Karpas-422 (cell line): ENCODE results near the gene CREBZF. TPM values are rescaled to one million over a fixed set of nuclear protein-coding genes. Genes with fewer than 3 reads are reported as not detected.
"Not testable (repeated sequence)": the region's sequence is repeated elsewhere in the genome, so short reads cannot be mapped to it uniquely, and the experiment has no call there.

Experiments
- DNase-seq: peaks from one replicate; pipeline ENCODE4 v3.0.0-alpha.2; 2015
- H2AFZ ChIP-seq: fragments of 200-600 bp; sonication (generic); 2 replicates; pipeline ENCODE4 v1.6.1; 2014; ENCODE audit warnings: antibody characterized with exemption, low read length, mixed read lengths
- H3K27ac ChIP-seq: fragments of 200-600 bp; sonication (generic); 2 replicates; pipeline ENCODE4 v1.5.1; 2014; ENCODE audit warnings: mild to moderate bottlenecking, low read length, moderate library complexity
- H3K27me3 ChIP-seq: fragments of 200-600 bp; sonication (generic); 2 replicates; pipeline ENCODE4 v1.6.1; 2014; ENCODE audit warnings: low read length, mixed read lengths
- H3K36me3 ChIP-seq: fragments of 200-600 bp; sonication (generic); 2 replicates; pipeline ENCODE4 v1.6.1; 2014; ENCODE audit warnings: low read length, mixed read lengths; ENCODE audit not compliant: insufficient read depth
- H3K4me1 ChIP-seq: fragments of 200-600 bp; sonication (generic); 2 replicates; pipeline ENCODE4 v1.6.1; 2014; ENCODE audit warnings: mild to moderate bottlenecking, low read length, mixed read lengths
- H3K4me2 ChIP-seq: fragments of 200-600 bp; sonication (generic); 2 replicates; pipeline ENCODE4 v1.6.1; 2014; ENCODE audit warnings: low read length, low read depth, mild to moderate bottlenecking; ENCODE audit not compliant: poor library complexity, severe bottlenecking
- H3K4me3 ChIP-seq: fragments of 200-600 bp; sonication (generic); 2 replicates; pipeline ENCODE4 v1.5.1; 2014; ENCODE audit warnings: mild to moderate bottlenecking, antibody characterized with exemption, low read length, mixed read lengths
- H3K79me2 ChIP-seq: fragments of 200-600 bp; sonication (generic); 2 replicates; pipeline ENCODE4 v1.6.1; 2014; ENCODE audit warnings: mild to moderate bottlenecking, low read length, mixed read lengths
- H3K9ac ChIP-seq: fragments of 200-600 bp; sonication (generic); 2 replicates; pipeline ENCODE4 v1.6.0; 2014; ENCODE audit warnings: low read length
- H3K9me2 ChIP-seq: fragments of 200-600 bp; sonication (generic), shearing (Covaris generic); replicated peaks from 2 replicates; pipeline ENCODE4 v1.6.0; 2014; ENCODE audit warnings: mild to moderate bottlenecking, low read length, moderate library complexity; ENCODE audit not compliant: insufficient read depth
- H3K9me3 ChIP-seq: fragments of 300-700, 200-600 bp; sonication (generic); 2 replicates; pipeline ENCODE4 v1.6.1; 2014; ENCODE audit warnings: low read length, mixed read lengths
- H4K20me1 ChIP-seq: fragments of 200-600 bp; sonication (generic); 2 replicates; pipeline ENCODE4 v1.6.1; 2014; ENCODE audit warnings: mild to moderate bottlenecking, antibody characterized with exemption, low read length, low read depth; ENCODE audit not compliant: insufficient read depth
- total RNA-seq: library from RNA; depleted of rRNA; stranded (reverse); fragments of >200 nt; shearing (Covaris generic); gene quantifications from 2 replicates; pipeline ENCODE4 v1.2.3, GENCODE V29; 2014; ENCODE audit warnings: low replicate concordance

CREBZF gene
- total RNA-seq, 1 experiment from 2014 or later = 230 TPM

DNA sequence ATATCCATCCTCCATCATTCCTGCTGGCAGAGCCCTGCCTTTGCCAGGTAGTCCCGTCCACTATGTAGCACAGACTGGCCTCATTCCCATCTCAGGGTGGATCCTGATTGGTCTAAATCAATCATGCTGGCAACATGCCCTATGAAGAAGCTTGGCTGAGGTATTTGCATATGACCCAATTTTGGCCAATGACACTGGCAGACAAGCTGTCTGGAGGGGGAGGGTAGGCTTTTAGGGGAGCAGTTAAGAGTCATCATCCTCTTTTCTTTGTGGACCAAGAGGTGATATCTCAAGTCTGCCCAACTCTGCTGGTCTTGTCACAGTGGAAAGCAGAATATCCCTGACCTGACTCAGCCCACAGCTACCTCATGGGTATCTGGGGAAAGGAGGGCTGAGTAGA lies 16.0 kb upstream of the CREBZF start:
- peak; percentile 84 for DNase-seq
- Histone ChIP-seq H3K79me2 (no peaks in the 10 kb centered on the region), H3K4me1 (peaks cover 28% of the 10 kb centered on the region), H3K27ac (no peak overlapping the region), H4K20me1 (no peaks in the 10 kb centered on the region), H3K4me3 (no peak overlapping the region), H2AFZ (no peak overlapping the region), H3K9me2 (no peaks in the 10 kb centered on the region), H3K4me2 (peak overlapping the region; percentile 85), H3K27me3 (no peaks in the 10 kb centered on the region), H3K36me3 (no peaks in the 10 kb centered on the region), H3K9me3 (no peaks in the 10 kb centered on the region), H3K9ac (no peak overlapping the region)

DNA sequence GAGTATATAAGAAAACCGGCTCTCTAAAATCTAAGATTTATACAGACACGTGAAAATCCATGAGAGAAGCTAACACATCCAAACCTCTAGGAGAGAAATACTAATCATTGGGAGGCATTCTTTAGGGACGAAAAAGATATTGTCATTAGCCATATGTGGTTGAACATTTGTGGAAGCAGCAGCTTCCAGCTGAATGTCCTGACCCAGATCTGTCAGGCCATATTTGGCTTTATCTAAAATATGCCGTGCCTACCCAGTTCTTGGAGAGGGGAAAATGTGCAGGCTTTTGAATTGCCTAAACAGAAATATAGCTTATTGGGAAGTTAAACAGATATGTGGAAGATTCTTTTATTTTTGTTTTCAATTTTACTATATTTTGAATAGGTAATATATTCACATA lies 14.6 kb upstream of the CREBZF start:
- Histone ChIP-seq H4K20me1 (no peaks in the 10 kb centered on the region), H3K27me3 (no peaks in the 10 kb centered on the region), H2AFZ (no peak overlapping the region), H3K4me2 (no peak overlapping the region), H3K27ac (no peak overlapping the region), H3K4me3 (no peak overlapping the region), H3K9ac (no peak overlapping the region), H3K4me1 (peaks cover 28% of the 10 kb centered on the region), H3K36me3 (no peaks in the 10 kb centered on the region), H3K79me2 (no peaks in the 10 kb centered on the region), H3K9me3 (no peaks in the 10 kb centered on the region), H3K9me2 (no peaks in the 10 kb centered on the region)
- DNase-seq = no peak

DNA sequence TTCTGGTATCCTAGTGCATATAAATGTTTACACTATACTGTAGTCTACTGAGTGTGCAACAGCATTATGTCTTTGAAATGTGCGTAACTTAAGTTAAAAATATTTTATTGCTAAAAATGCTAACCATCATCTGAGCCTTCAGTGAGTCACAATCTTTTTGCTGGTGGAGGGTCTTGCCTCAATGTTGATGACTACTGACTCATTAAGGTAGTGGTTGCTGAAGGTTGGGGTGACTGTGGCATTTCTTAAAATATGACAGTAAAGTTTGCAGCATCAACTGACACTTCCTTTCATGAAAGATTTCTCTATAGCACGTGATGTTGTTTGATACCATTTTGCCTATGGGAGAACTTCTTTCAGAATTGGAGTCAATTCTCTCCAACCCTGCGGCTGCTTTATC lies 8.5 kb upstream of the CREBZF start:
- Histone ChIP-seq H3K9me3 (no peaks in the 10 kb centered on the region), H3K27me3 (peaks cover 14% of the 10 kb centered on the region; the same call in 1 of the 2 replicates), H3K36me3 (no peaks in the 10 kb centered on the region), H3K9me2 (no peaks in the 10 kb centered on the region), H3K4me3 (no peak overlapping the region), H3K9ac (no peak overlapping the region), H3K4me1 (peaks cover 6% of the 10 kb centered on the region), H2AFZ (no peak overlapping the region), H3K4me2 (no peak overlapping the region), H3K79me2 (no peaks in the 10 kb centered on the region), H4K20me1 (no peaks in the 10 kb centered on the region), H3K27ac (no peak overlapping the region)
- no peak for DNase-seq

DNA sequence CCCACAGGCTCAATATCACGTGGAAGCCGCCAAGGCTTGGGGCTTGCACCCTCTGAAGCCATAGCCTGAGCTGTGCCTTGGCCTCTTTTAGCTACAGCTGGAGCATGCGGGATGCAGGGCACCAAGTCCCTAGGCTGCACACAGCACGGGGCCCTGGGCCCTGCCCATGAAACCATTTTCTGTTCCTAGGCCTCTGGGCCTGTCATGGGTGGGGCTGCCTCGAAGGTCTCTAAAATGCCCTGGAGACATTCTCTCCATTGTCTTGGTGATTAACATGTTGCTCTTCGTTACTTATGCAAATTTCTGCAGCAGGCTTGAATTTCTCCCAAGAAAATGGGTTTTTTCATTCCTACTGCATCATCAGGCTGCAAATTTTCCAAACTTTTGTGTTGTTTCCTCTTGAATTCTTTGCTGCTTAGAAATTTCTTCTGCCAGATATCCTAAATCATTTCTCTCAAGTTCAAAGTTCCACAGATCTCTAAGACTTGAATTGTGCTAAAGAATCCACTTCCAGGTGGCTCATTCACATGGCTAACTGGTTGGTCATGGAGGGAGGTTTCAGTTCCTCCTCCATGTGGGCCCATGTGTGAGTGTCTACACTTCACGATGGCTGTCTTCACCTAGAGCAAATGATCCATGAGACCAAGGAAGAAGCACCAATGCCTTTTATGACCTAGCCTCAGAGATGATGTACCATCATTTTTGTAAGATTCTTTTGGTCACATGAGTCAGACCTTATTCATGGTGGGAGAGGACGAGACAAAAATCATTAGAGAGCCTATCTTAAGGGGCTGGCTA lies 7.4 kb upstream of the CREBZF start:
- Histone ChIP-seq H3K4me2 (no peak overlapping the region), H3K9me2 (no peaks in the 10 kb centered on the region), H3K4me3 (no peak overlapping the region), H3K9me3 (no peaks in the 10 kb centered on the region), H4K20me1 (no peaks in the 10 kb centered on the region), H3K27ac (no peak overlapping the region), H3K4me1 (peaks cover 6% of the 10 kb centered on the region), H3K27me3 (peaks cover 14% of the 10 kb centered on the region; the same call in 1 of the 2 replicates), H3K79me2 (no peaks in the 10 kb centered on the region), H3K9ac (no peak overlapping the region), H3K36me3 (no peaks in the 10 kb centered on the region), H2AFZ (no peak overlapping the region)
- no peak for DNase-seq

DNA sequence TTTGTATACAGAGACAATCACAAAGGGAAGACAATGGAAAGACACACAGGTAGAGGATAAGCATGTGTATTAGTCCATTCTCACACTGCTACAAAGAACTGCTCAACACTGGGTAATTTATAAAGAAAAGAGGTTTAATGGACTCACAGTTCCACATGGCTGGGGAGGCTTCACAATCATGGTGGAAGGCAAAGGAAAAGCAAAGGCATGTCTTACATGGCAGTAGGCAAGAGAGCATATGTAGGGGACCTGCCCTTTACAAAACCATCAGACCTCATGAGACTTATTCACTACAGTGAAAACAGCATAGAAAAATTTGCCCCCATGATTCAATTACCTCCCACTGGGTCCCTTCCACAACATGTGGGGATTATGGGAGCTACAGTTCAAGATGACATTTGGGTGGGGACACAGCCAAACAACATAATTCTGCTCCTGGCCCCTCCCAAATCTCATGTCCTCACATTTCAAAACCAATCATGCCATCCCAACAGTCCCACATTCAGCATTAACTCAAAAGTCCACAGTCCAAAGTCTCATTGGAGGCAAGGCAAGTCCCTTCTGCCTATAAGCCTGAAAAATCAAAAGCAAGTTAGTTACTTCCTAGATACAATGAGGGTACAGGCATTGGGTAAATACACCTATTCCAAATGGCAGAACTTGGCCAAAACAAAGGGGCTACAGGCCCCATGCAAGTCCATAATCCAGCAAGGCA lies 6.2 kb upstream of the CREBZF start:
- not testable (repeated sequence) for H3K9me3 ChIP-seq, H3K9ac ChIP-seq, DNase-seq, H3K4me2 ChIP-seq, H3K79me2 ChIP-seq, H4K20me1 ChIP-seq, H3K4me3 ChIP-seq, H3K36me3 ChIP-seq, H3K4me1 ChIP-seq, H2AFZ ChIP-seq, H3K27ac ChIP-seq, H3K9me2 ChIP-seq
- peaks cover 14% of the 10 kb centered on the region; the same call in 1 of the 2 replicates for H3K27me3 ChIP-seq

DNA sequence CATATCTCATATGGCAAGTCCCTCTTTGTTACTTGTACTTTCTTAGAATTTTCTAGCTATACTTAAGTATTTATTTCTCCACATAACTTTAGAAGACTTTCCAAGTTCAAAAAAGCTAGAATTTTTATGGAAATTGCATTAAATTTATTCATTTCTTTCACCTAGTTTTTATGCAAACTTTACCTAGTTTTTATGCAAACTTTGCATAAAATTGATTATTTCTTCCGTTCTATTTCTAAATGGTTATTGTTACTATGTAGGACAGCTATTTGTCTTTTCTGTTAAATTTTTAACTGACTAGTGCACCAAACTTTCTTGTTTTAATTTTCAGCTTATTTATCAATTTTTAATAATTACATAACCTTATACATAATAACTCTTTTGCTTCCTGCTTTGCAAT lies 3.2 kb upstream of the CREBZF start:
- Histone ChIP-seq H3K4me1 (peaks cover 13% of the 10 kb centered on the region), H3K27me3 (peaks cover 6% of the 10 kb centered on the region; the same call in 1 of the 2 replicates), H3K79me2 (peaks cover 17% of the 10 kb centered on the region), H2AFZ (no peak overlapping the region), H4K20me1 (peaks cover 12% of the 10 kb centered on the region), H3K4me2 (no peak overlapping the region), H3K4me3 (no peak overlapping the region), H3K27ac (no peak overlapping the region), H3K36me3 (peaks cover 7% of the 10 kb centered on the region), H3K9ac (no peak overlapping the region), H3K9me2 (no peaks in the 10 kb centered on the region), H3K9me3 (no peaks in the 10 kb centered on the region)
- no peak for DNase-seq

DNA sequence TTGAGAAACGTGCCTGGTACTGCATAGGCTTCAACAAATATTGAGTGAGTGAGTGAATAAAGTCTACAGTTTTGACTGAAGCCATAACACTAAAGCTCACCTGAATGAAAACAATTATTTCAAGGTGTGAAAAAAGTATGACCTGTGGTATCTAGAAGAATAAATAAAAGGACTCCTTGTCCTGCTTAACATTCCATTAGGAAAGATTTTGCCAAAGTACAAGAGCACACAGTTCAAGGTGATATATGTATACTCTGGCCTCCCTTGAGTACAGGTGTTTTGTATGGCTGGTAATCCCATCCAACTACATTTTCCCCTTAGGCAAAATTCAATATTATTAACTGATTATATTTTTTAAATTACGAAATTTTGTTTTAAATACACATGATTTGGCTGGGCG lies 1.8 kb upstream of the CREBZF start:
- Histone ChIP-seq H3K27me3 (no peaks in the 10 kb centered on the region), H3K4me2 (no peak overlapping the region), H3K36me3 (peaks cover 20% of the 10 kb centered on the region), H3K79me2 (peaks cover 32% of the 10 kb centered on the region), H3K9ac (no peak overlapping the region), H3K4me3 (no peak overlapping the region), H3K4me1 (peaks cover 20% of the 10 kb centered on the region), H4K20me1 (peaks cover 25% of the 10 kb centered on the region), H3K27ac (no peak overlapping the region), H3K9me3 (no peaks in the 10 kb centered on the region), H3K9me2 (no peaks in the 10 kb centered on the region), H2AFZ (peak overlapping the region; percentile 68)
- DNase-seq = no peak

DNA sequence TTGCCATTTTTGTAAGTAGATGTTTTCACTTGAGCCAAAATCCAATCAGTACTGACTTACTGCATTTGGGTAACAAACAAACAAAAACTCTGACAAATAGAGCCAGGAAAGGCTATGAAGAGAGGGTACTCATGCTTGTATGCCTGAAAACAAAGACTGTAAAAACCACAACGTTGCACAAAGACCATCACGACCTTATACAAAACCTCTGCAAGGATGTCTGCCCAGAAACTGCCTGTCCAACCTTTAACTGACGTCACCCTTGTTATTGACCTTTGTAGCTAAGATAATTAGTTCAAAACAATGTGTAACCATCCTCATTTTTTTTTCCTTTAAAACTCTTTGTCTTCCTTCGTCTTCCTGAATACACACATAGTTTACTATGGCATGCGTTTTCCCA lies 804 bp upstream of the CREBZF start:
- H3K36me3 ChIP-seq = peaks cover 29% of the 10 kb centered on the region
- peak overlapping the region; percentile 75 for H3K4me3 ChIP-seq
- peak overlapping the region; percentile 93; the same call in 1 of the 2 replicates for H3K9ac ChIP-seq
- peaks cover 30% of the 10 kb centered on the region for H3K4me1 ChIP-seq
- no peaks in the 10 kb centered on the region for H3K27me3 ChIP-seq
- H2AFZ ChIP-seq = peak overlapping the region; percentile 68
- no peak overlapping the region for H3K27ac ChIP-seq
- peaks cover 42% of the 10 kb centered on the region for H3K79me2 ChIP-seq
- H3K4me2 ChIP-seq = peak overlapping the region; percentile 89
- H3K9me2 ChIP-seq = no peaks in the 10 kb centered on the region
- DNase-seq = no peak
- H4K20me1 ChIP-seq = peaks cover 34% of the 10 kb centered on the region
- H3K9me3 ChIP-seq = no peaks in the 10 kb centered on the region
